HAP-1 (cell line): ENCODE measurements around the gene TNRC6B.

ENCODE experiments used
- DNase-seq, 2 experiments: peaks; one replicate each; pipeline ENCODE4 v3.0.0-alpha.2; 2016 to 2020; ENCODE audit warnings: low spot score in 2 of 2
- H3K27me3 ChIP-seq: fragments of 250-450 bp; sonication (Bioruptor Pico); 2 replicates; pipeline ENCODE4 v1.5.1; 2020; ENCODE audit warnings: low read depth, mild to moderate bottlenecking, moderate library complexity
- H3K36me3 ChIP-seq: fragments of 250-450 bp; sonication (Bioruptor Pico); replicated peaks from 2 replicates; pipeline ENCODE4 v1.5.1; 2020; ENCODE audit warnings: mild to moderate bottlenecking
- H3K4me1 ChIP-seq: fragments of 250-450 bp; sonication (Bioruptor Pico); 2 replicates; pipeline ENCODE4 v1.5.1; 2020; ENCODE audit warnings: mild to moderate bottlenecking
- H3K4me3 ChIP-seq: fragments of 250-450 bp; sonication (Bioruptor Pico); 2 replicates; pipeline ENCODE4 v1.5.1; 2020; ENCODE audit warnings: mild to moderate bottlenecking, moderate library complexity
- H3K9me3 ChIP-seq: fragments of 250-450 bp; sonication (Bioruptor Pico); 2 replicates; pipeline ENCODE4 v1.5.1; 2020; ENCODE audit warnings: mild to moderate bottlenecking, moderate library complexity
- in situ Hi-C: fragments of 300-500 bp; cut with MboI; formaldehyde crosslinking; loops from 3 replicates; pipeline ENCODE4 v1.14.3; 2020; ENCODE audit warnings: low sequenced_read_pairs, inconsistent platforms, mixed read lengths

Gene TNRC6B

DNA sequence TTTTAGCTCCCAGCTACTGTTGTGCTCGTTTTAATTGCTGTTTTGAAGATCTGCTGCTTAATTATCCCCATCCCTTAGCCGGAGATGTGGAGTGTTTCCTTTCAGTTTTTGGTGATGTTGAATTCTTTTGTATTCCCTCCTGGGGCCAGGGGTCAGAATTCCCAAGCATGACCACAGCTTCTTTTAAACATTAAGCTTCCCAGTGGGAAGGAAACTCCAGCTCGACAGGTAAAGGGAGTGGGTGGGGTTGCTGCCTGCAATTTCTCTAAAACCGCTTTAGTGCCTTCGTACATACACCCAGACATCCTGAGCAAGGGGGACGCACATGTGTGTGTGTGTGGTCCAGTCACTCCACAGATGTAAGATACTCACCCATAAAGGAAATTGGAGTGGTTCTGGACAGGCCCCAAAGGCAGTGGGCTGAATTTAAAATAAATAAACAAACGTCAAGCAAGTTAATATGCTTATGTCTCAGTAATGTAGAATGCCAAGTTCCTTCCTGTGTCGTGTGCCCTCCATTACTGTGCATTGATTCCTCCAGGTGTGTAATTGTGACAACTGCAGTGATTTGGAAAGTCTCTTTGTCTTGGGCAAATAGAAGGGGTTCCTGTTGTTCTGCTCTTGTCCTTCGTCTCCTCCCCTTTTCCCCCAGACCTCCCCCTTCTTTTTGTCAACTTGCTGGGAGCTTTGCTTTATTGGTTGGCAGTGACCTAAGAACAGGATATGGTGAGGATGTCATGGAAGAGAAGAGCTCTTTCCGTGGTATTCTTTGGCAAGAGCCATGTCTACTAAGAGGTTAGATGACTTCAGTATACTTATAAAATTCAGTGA, 149.4 kb downstream of the TNRC6B start:
- Histone ChIP-seq H3K4me1 (peaks cover 9% of the 10 kb centered on the region), H3K36me3 (peaks cover 12% of the 10 kb centered on the region), H3K9me3 (no peaks in the 10 kb centered on the region), H3K4me3 (no peak overlapping the region), H3K27me3 (no peaks in the 10 kb centered on the region)
- in situ Hi-C loops: no loop called here
- no peak for DNase-seq

GRCh38 chr22:40328546-40329456, 151.1 kb downstream of the TNRC6B start:
- in situ Hi-C loops: no loop called here

DNA sequence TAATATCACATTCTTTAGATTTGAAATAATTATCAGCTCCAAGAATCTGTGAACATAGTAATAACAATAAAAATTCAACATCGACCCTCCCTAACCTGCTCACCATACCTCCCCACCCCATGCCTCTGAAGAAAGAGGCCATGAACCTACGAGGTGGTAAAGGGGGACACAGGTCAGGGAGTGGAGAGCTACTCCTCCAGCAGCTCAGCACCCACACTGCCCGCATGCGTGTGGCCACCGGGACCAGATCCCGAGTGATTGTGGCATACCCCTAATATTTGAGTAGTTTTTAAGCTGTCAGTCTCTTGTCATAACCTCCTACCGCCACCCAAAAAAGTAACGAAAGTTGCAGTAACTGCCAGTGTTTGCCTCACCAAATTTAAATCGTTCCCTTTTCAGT, 151.7 kb downstream of the TNRC6B start:
- in situ Hi-C loops: no loop called here
- no peaks in the 10 kb centered on the region for H3K9me3 ChIP-seq
- H3K4me1 ChIP-seq: peaks cover 14% of the 10 kb centered on the region
- 0 out of 2 replicates have a peak, but pooled peaks cover 2% of the 10 kb centered on the region for H3K36me3 ChIP-seq
- H3K4me3 ChIP-seq: no peak overlapping the region
- H3K27me3 ChIP-seq: no peaks in the 10 kb centered on the region
- DNase-seq: no peak

More at GRCh38 chr22:40328546-40329456, 151.1 kb downstream of the TNRC6B start:
- H3K27me3 ChIP-seq: no peaks in the 10 kb centered on the region
- no peaks in the 10 kb centered on the region for H3K9me3 ChIP-seq
- no peak for DNase-seq
- H3K4me3 ChIP-seq: no peak overlapping the region
- 0 out of 2 replicates have a peak, but pooled peaks cover 2% of the 10 kb centered on the region for H3K36me3 ChIP-seq
- H3K4me1 ChIP-seq: peaks cover 14% of the 10 kb centered on the region

DNA sequence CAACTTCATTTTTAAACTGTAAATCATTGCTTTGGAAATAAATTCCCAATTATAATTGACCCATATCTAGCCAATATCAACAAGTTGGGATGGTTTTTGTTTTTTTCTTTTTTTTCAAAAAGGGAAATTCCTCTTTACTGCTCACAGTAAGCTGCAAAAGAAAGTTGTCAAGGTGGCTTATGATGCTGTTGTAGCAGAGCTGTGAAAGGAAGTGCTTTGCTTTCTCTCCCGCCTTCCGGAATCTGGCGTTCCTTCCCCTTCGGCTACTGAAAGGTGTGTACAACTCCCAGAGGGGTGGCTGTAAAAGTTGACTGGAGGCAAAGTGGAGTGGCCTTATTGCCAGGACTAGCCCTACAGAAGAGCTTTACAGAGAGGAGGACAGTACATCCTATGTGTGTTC, 152.4 kb downstream of the TNRC6B start:
- H3K27me3 ChIP-seq: no peaks in the 10 kb centered on the region
- no peak overlapping the region for H3K4me3 ChIP-seq
- no peak for DNase-seq
- 0 out of 2 replicates have a peak, but pooled peaks cover 2% of the 10 kb centered on the region for H3K36me3 ChIP-seq
- peaks cover 17% of the 10 kb centered on the region for H3K4me1 ChIP-seq
- no peaks in the 10 kb centered on the region for H3K9me3 ChIP-seq
- in situ Hi-C loops: no loop called here

GRCh38 chr22:40330615-40331014, 152.9 kb downstream of the TNRC6B start:
- Histone ChIP-seq H3K9me3 (no peaks in the 10 kb centered on the region), H3K27me3 (no peaks in the 10 kb centered on the region), H3K36me3 (0 out of 2 replicates have a peak, but pooled peaks cover 2% of the 10 kb centered on the region), H3K4me3 (no peak overlapping the region), H3K4me1 (peaks cover 17% of the 10 kb centered on the region)
- DNase-seq: no peak
- in situ Hi-C loops: no loop called here

GRCh38 chr22:40331706-40332105, 154.0 kb downstream of the TNRC6B start:
- peaks cover 17% of the 10 kb centered on the region for H3K4me1 ChIP-seq
- in situ Hi-C loops: no loop called here

DNA sequence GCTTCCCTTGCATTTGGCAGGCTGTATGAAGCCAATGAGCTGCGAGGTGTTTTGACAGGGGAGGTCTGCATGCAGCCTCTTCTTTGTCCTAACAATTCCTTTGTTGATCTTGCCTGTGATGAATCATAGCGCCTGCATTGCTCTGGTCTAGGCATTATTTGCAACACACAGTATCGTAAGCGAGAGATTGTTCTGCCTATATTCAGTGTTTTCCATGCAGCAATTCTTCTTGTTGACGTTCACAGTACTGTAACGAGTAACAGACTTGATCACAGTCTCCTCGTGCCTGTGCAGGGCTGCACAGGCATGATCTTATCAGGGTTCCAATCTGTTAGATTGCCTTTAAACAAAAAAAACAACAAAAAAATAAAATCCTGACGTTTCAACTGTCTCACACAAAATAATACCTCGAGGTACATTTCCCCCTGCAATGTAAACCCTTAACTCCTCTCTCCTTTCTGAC, 154.6 kb downstream of the TNRC6B start:
- H3K27me3 ChIP-seq: no peaks in the 10 kb centered on the region
- peaks cover 17% of the 10 kb centered on the region for H3K4me1 ChIP-seq
- in situ Hi-C loops: no loop called here
- peak; percentile 51 to 61 for DNase-seq
- H3K36me3 ChIP-seq: 0 out of 2 replicates have a peak, but pooled peaks cover 2% of the 10 kb centered on the region
- no peak overlapping the region for H3K4me3 ChIP-seq
- H3K9me3 ChIP-seq: no peaks in the 10 kb centered on the region

More at GRCh38 chr22:40331706-40332105, 154.0 kb downstream of the TNRC6B start:
- Histone ChIP-seq H3K9me3 (no peaks in the 10 kb centered on the region), H3K27me3 (no peaks in the 10 kb centered on the region), H3K36me3 (0 out of 2 replicates have a peak, but pooled peaks cover 2% of the 10 kb centered on the region), H3K4me3 (no peak overlapping the region)
- DNase-seq: no peak

DNA sequence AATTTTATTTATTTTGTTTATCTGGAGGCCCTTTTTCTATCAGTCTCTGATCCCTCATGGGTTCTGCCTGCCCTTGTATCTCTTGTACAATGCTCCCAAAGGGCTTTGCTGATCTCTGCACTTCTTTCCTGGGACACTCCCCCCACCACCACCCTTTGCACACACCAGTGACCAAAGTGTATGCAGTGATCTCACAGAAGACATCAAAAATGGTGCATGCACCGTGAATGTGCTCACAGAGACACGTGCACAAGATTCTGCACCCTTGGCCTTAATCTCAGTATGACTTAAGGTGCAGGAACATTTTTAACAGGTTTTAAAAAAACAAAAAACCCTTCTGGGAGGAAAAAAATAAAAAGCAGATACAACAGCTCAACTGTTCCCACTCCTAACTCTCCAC, 156.3 kb downstream of the TNRC6B start:
- H3K4me1 ChIP-seq: peaks cover 17% of the 10 kb centered on the region
- no peak for DNase-seq
- in situ Hi-C loops: no loop called here
- H3K27me3 ChIP-seq: no peaks in the 10 kb centered on the region
- H3K9me3 ChIP-seq: no peaks in the 10 kb centered on the region
- H3K4me3 ChIP-seq: no peak overlapping the region
- H3K36me3 ChIP-seq: 0 out of 2 replicates have a peak, but pooled peaks cover 2% of the 10 kb centered on the region

GRCh38 chr22:40334899-40335298, 157.2 kb downstream of the TNRC6B start:
- Histone ChIP-seq H3K9me3 (no peaks in the 10 kb centered on the region), H3K36me3 (0 out of 2 replicates have a peak, but pooled peaks cover 2% of the 10 kb centered on the region), H3K4me1 (peaks cover 17% of the 10 kb centered on the region), H3K4me3 (no peak overlapping the region), H3K27me3 (no peaks in the 10 kb centered on the region)
- in situ Hi-C loops: no loop called here
- no peak for DNase-seq

- in situ Hi-C loops: no loop called here
- no peaks in the 10 kb centered on the region for H3K9me3 ChIP-seq
- no peak for DNase-seq
- no peak overlapping the region for H3K4me3 ChIP-seq
- H3K36me3 ChIP-seq: 0 out of 2 replicates have a peak, but pooled peaks cover 2% of the 10 kb centered on the region
- no peaks in the 10 kb centered on the region for H3K27me3 ChIP-seq
- peaks cover 17% of the 10 kb centered on the region for H3K4me1 ChIP-seq
These were observed 157.6 kb downstream of the TNRC6B start for GRCh38 chr22:40335358-40335757.

GRCh38 chr22:40340044-40340443, 162.3 kb downstream of the TNRC6B start:
- in situ Hi-C loops: loop anchor here (10.0 kb wide), 2 partner anchors 295 to 805 kb away; partner anchors contain the start of gene RPS19BP1
- H3K4me1 ChIP-seq: no peaks in the 10 kb centered on the region
- no peaks in the 10 kb centered on the region for H3K9me3 ChIP-seq
- H3K27me3 ChIP-seq: no peaks in the 10 kb centered on the region
- H3K4me3 ChIP-seq: no peak overlapping the region
- no peaks in the 10 kb centered on the region for H3K36me3 ChIP-seq
- DNase-seq: no peak

GRCh38 chr22:40341604-40342003, 163.9 kb downstream of the TNRC6B start:
- no peak for DNase-seq
- Histone ChIP-seq H3K4me1 (no peaks in the 10 kb centered on the region), H3K36me3 (no peaks in the 10 kb centered on the region), H3K27me3 (no peaks in the 10 kb centered on the region), H3K4me3 (no peak overlapping the region), H3K9me3 (no peaks in the 10 kb centered on the region)
- in situ Hi-C loops: loop anchor here (10.0 kb wide), 2 partner anchors 297 to 807 kb away; partner anchors contain the start of gene RPS19BP1

DNA sequence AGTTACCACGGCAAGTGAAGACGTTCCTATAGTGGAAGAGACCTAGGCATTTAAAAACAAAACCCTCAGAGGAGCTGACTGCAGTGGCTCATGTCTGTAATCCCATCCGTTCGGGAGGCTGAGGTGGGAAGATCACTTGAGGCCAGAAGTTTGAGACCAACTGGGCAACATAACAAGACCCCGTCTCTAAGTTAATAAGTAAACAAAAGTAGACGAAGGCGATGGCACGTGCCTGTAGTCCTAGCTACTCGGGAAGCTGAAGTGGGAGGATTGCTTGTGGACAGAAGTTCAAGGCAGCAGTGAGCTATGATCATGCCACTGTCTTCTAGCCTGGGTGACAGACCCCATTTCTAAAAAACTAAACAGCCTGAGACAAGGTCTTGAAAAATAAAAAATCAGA, 164.8 kb downstream of the TNRC6B start:
- no peak for DNase-seq
- Histone ChIP-seq H3K4me1 (no peaks in the 10 kb centered on the region), H3K4me3 (no peak overlapping the region), H3K36me3 (no peaks in the 10 kb centered on the region), H3K27me3 (no peaks in the 10 kb centered on the region), H3K9me3 (no peaks in the 10 kb centered on the region)
- in situ Hi-C loops: loop anchor here (10.0 kb wide), 2 partner anchors 298 to 808 kb away; partner anchors contain the start of gene RPS19BP1
